Measurements from ENCODE around the gene HTR3D. TPM values are rescaled to one million over a fixed set of nuclear protein-coding genes. Genes with fewer than 3 reads are reported as not detected.
"Not testable (repeated sequence)": the region's sequence is repeated elsewhere in the genome, so short reads cannot be mapped to it uniquely, and the experiment has no call there.

The HTR3D gene
- total RNA-seq, 4 donors from 2014 or later: not detected

- Histone ChIP-seq H3K9me3 (no peaks in the 10 kb centered on the region), H3K27me3 (peaks cover 4% of the 10 kb centered on the region), H3K27ac (no peak overlapping the region), H3K4me1 (no peaks in the 10 kb centered on the region), H3K4me3 (no peak overlapping the region), H3K36me3 (no peaks in the 10 kb centered on the region)
- no peak for TF ChIP-seq EP300 (IDR thresholded peaks at IDR 0.05)
- TF ChIP-seq, protein P1, sequence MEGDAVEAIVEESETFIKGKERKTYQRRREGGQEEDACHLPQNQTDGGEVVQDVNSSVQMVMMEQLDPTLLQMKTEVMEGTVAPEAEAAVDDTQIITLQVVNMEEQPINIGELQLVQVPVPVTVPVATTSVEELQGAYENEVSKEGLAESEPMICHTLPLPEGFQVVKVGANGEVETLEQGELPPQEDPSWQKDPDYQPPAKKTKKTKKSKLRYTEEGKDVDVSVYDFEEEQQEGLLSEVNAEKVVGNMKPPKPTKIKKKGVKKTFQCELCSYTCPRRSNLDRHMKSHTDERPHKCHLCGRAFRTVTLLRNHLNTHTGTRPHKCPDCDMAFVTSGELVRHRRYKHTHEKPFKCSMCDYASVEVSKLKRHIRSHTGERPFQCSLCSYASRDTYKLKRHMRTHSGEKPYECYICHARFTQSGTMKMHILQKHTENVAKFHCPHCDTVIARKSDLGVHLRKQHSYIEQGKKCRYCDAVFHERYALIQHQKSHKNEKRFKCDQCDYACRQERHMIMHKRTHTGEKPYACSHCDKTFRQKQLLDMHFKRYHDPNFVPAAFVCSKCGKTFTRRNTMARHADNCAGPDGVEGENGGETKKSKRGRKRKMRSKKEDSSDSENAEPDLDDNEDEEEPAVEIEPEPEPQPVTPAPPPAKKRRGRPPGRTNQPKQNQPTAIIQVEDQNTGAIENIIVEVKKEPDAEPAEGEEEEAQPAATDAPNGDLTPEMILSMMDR (IDR thresholded peaks at IDR 0.05): no peak
- no peak for TF ChIP-seq POLR2AphosphoS5 (IDR thresholded peaks at IDR 0.05)
- no peak for TF ChIP-seq POLR2A (IDR thresholded peaks at IDR 0.05)
- ATAC-seq: no peak
These were observed 31.1 kb downstream of the HTR3D start for GRCh38 chr3:184062637-184063036.

- Histone ChIP-seq H3K4me1 (no peaks in the 10 kb centered on the region), H3K27me3 (peaks cover 4% of the 10 kb centered on the region), H3K4me3 (no peak overlapping the region), H3K9me3 (no peaks in the 10 kb centered on the region), H3K36me3 (no peaks in the 10 kb centered on the region), H3K27ac (no peak overlapping the region)
- no peak for ATAC-seq
- TF ChIP-seq POLR2AphosphoS5 (IDR thresholded peaks at IDR 0.05): no peak
- no peak for TF ChIP-seq EP300 (IDR thresholded peaks at IDR 0.05)
- no peak for TF ChIP-seq POLR2A (IDR thresholded peaks at IDR 0.05)
- TF ChIP-seq, protein P1 (IDR thresholded peaks at IDR 0.05): no peak
- 75 to 82% methylated on average over 2 of the region's 2 CpGs for WGBS, 2 donors (ENCODE audit: low coverage in 1 of 2)
These were observed 34.7 kb downstream of the HTR3D start for GRCh38 chr3:184066211-184066610.

DNA sequence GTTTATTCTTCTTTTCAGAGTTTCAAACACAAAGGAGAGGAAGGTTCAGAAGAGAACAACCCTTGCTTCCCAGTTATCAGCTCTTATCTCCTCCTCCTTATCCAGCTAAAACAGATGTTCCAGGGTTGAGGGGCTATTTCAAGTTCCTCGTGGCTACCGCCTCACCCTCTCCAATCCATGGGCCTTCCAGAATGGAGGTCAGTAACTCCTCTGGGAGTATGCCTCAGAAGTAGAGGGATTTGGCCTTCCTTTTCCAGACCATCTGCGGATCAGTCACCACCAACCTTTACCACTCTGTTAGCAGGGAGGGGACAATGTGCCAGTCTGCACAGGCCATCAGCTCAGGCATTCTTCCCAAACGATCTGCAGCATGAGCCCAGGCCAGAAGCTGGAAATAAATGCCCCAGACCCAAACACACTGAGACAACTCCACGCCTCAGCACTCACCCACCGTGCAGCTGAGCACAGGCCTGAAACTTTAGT lies 36.1 kb downstream of the HTR3D start:
- WGBS, 2 donors (ENCODE audit: low coverage in 1 of 2): 57 to 83% methylated on average over 2 of the region's 6 CpGs
- peaks cover 4% of the 10 kb centered on the region for H3K27me3 ChIP-seq
- no peaks in the 10 kb centered on the region for H3K9me3 ChIP-seq
- H3K27ac ChIP-seq: no peak overlapping the region
- TF ChIP-seq POLR2A (IDR thresholded peaks at IDR 0.05): no peak
- H3K36me3 ChIP-seq: no peaks in the 10 kb centered on the region
- no peak overlapping the region for H3K4me3 ChIP-seq
- H3K4me1 ChIP-seq: no peaks in the 10 kb centered on the region
- ATAC-seq: no peak

DNA sequence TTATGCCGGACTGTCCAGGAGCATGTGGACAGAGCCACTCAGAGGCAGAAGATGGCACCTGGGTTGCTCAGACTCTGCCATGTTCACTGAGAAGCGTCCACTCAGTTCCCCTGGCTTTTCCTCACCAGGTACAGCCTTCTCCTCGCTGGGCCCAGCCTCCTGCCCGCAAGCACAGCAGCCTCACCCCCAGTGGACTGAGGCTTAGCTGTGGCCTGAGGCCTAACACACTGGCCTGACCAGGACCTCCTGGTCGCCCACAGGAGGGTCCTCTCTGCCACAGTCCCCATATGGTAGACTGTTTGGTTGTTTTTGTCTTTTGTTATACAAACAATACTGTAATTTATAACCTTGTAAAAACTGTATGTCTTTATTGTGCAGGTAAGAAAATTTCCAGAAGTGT lies 36.8 kb downstream of the HTR3D start:
- Histone ChIP-seq H3K4me1 (no peaks in the 10 kb centered on the region), H3K27me3 (peaks cover 4% of the 10 kb centered on the region), H3K4me3 (no peak overlapping the region), H3K9me3 (no peaks in the 10 kb centered on the region), H3K27ac (no peak overlapping the region), H3K36me3 (no peaks in the 10 kb centered on the region)
- no peak for ATAC-seq
- TF ChIP-seq POLR2AphosphoS5 (IDR thresholded peaks at IDR 0.05): no peak
- no peak for TF ChIP-seq POLR2A (IDR thresholded peaks at IDR 0.05)
- no peak for TF ChIP-seq EP300 (IDR thresholded peaks at IDR 0.05)
- TF ChIP-seq, protein P1 (IDR thresholded peaks at IDR 0.05): no peak
- 71 to 93% methylated on average over 1 to 2 of the region's 5 CpGs for WGBS, 2 donors (ENCODE audit: low coverage in 1 of 2)

- not testable (repeated sequence) for H3K27me3 ChIP-seq, H3K9me3 ChIP-seq
- 89 to 93% methylated on average over 7 of the region's 7 CpGs for WGBS, 2 donors (ENCODE audit: low coverage in 1 of 2)
These were observed 39.6 kb downstream of the HTR3D start for GRCh38 chr3:184071142-184071541.

DNA sequence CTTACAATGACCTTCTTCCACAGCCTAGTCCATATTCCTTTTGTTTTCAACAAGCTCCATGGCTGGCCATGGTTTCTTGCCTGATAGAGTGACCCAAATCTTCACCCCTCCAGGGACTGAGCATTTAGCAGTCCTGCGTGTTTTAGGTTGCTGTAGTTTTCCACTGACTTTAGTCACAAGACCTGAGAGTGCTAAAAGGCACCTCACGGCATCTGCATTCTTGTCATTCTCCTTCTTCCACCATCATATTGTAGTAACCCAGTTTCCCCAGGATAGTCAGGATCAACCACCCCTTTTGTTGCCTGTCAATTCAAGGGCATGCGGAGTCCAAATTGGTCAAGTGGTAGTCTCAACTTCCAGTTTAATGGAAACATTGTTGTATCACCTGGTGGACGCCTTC lies 42.1 kb downstream of the HTR3D start:
- no peak overlapping the region for H3K4me3 ChIP-seq
- TF ChIP-seq EP300 (IDR thresholded peaks at IDR 0.05) (no peak), POLR2A (IDR thresholded peaks at IDR 0.05) (no peak), POLR2AphosphoS5 (IDR thresholded peaks at IDR 0.05) (no peak)
- TF ChIP-seq, protein P1 (IDR thresholded peaks at IDR 0.05): no peak
- no peak for ATAC-seq
- H3K27ac ChIP-seq: no peak overlapping the region
- H3K4me1 ChIP-seq: no peaks in the 10 kb centered on the region
- WGBS, 2 donors (ENCODE audit: low coverage in 1 of 2): 65 to 78% methylated on average over 3 of the region's 4 CpGs
- no peaks in the 10 kb centered on the region for H3K9me3 ChIP-seq
- H3K36me3 ChIP-seq: no peaks in the 10 kb centered on the region
- no peaks in the 10 kb centered on the region for H3K27me3 ChIP-seq

More at GRCh38 chr3:184071142-184071541, 39.6 kb downstream of the HTR3D start:
- ATAC-seq, H3K36me3 ChIP-seq, H3K4me3 ChIP-seq, H3K27ac ChIP-seq, H3K4me1 ChIP-seq: not testable (repeated sequence)
